22Rv1 (cell line): ENCODE results near the gene EML4.

Experiments used
- ZFX ChIP-seq: fragments of 450-650 bp; IDR thresholded peaks from 2 replicates; pipeline ENCODE4 v1.6.1; 2017; ENCODE audit warnings: antibody characterized with exemption, borderline replicate concordance
- TF ChIP-seq, protein P1 (sequence below): fragments of 450-650 bp; IDR thresholded peaks from 2 replicates; pipeline ENCODE4 v1.5.1; 2017; ENCODE audit warnings: mild to moderate bottlenecking

DNA sequence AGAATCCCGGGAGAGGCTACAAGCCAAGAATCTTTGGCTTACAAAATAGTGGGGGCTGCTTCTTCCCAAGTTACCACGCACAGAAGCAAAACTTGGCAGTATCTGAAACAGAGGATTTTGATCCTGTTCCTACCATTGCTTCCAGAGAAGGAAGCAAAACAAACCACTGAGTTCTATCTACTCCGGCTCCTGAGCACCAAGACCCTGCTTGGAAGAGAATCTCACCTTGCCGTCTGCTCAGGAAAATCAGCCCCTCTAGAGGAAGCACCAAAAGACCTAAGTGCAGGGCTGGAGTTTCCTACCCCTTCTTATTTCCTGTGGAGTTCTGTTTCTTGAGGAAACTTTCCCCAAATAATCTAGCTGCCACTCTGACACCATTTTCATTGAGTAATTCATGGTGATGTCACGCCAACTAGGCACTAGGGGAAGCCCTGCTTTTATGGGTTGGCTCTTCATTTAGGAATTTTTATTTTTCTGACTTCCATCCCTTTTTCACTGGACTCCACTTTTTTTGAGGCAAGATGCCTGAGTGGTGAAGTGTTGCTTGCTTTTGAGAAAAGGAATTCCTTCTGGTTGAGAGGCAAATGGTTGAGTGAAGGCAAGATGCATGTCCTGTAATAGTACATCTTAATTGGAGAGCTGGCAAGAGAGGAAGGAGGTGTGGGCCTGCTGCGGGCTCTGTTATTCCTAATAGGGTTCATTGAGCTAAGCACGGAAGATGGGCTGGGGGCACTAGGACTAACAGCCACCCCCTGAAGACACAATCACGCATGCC lies 36.8 kb upstream of the EML4 start:
- TF ChIP-seq, protein P1, sequence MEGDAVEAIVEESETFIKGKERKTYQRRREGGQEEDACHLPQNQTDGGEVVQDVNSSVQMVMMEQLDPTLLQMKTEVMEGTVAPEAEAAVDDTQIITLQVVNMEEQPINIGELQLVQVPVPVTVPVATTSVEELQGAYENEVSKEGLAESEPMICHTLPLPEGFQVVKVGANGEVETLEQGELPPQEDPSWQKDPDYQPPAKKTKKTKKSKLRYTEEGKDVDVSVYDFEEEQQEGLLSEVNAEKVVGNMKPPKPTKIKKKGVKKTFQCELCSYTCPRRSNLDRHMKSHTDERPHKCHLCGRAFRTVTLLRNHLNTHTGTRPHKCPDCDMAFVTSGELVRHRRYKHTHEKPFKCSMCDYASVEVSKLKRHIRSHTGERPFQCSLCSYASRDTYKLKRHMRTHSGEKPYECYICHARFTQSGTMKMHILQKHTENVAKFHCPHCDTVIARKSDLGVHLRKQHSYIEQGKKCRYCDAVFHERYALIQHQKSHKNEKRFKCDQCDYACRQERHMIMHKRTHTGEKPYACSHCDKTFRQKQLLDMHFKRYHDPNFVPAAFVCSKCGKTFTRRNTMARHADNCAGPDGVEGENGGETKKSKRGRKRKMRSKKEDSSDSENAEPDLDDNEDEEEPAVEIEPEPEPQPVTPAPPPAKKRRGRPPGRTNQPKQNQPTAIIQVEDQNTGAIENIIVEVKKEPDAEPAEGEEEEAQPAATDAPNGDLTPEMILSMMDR, result no peak
- no peak for TF ChIP-seq ZFX
